22Rv1 (cell line): ENCODE data around the gene GRXCR2.

ENCODE experiments used
- ZFX ChIP-seq: fragments of 450-650 bp; IDR thresholded peaks from 2 replicates; pipeline ENCODE4 v1.6.1; 2017; ENCODE audit warnings: antibody characterized with exemption, borderline replicate concordance
- TF ChIP-seq, protein P1 (sequence below): fragments of 450-650 bp; IDR thresholded peaks from 2 replicates; pipeline ENCODE4 v1.5.1; 2017; ENCODE audit warnings: mild to moderate bottlenecking

DNA sequence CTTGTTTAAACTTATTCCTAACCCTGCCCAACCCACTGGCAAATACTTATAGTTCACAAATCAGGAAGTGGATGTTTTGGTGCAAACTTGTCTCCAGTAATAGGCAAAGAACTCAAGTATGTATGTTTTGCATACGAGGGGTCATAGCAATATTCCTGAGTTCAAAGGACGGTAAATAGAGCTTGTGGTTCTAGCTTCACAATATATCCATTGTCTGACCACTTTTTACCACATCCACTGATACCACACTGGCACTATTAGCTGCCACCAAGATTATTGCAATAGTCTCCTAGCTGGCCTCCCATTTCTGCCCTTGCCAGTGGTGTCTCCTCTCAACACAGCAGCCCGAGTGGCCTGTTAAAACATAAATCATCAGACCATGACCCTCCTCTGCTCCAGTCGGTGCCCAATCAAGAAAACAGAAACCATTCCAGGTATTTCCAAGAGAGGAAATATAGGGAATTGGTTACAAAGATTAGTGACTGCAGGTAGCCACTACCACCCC, 17.0 kb downstream of the GRXCR2 start:
- TF ChIP-seq, protein P1, sequence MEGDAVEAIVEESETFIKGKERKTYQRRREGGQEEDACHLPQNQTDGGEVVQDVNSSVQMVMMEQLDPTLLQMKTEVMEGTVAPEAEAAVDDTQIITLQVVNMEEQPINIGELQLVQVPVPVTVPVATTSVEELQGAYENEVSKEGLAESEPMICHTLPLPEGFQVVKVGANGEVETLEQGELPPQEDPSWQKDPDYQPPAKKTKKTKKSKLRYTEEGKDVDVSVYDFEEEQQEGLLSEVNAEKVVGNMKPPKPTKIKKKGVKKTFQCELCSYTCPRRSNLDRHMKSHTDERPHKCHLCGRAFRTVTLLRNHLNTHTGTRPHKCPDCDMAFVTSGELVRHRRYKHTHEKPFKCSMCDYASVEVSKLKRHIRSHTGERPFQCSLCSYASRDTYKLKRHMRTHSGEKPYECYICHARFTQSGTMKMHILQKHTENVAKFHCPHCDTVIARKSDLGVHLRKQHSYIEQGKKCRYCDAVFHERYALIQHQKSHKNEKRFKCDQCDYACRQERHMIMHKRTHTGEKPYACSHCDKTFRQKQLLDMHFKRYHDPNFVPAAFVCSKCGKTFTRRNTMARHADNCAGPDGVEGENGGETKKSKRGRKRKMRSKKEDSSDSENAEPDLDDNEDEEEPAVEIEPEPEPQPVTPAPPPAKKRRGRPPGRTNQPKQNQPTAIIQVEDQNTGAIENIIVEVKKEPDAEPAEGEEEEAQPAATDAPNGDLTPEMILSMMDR, result no peak
- no peak for TF ChIP-seq ZFX
